HG03095 (cell line): ENCODE measurements around the gene GRID1.

ENCODE experiments used
- ATAC-seq: cut with Tn5 transposase; IDR thresholded peaks from one replicate; pipeline ENCODE4 v1.9.1; 2021; ENCODE audit warnings: moderate library complexity; ENCODE audit not compliant: unreplicated experiment

Gene GRID1

GRCh38 chr10:86025509-86025908 is 341.1 kb downstream of the GRID1 start:
- ATAC-seq: no peak

GRCh38 chr10:86024281-86025041 is 342.1 kb downstream of the GRID1 start:
- no peak for ATAC-seq

- no peak for ATAC-seq
Measured at GRCh38 chr10:86023931-86024280, 342.7 kb downstream of the GRID1 start.

GRCh38 chr10:86023336-86023735 is 343.3 kb downstream of the GRID1 start:
- ATAC-seq: no peak

GRCh38 chr10:86022906-86023305 is 343.7 kb downstream of the GRID1 start:
- no peak for ATAC-seq

GRCh38 chr10:86020134-86020533 is 346.5 kb downstream of the GRID1 start:
- no peak for ATAC-seq

GRCh38 chr10:86019141-86019540 is 347.5 kb downstream of the GRID1 start:
- no peak for ATAC-seq

- no peak for ATAC-seq
Measured at GRCh38 chr10:86018735-86019058, 347.9 kb downstream of the GRID1 start.

GRCh38 chr10:86017841-86018734 is 348.5 kb downstream of the GRID1 start:
- no peak for ATAC-seq

- ATAC-seq: no peak
Measured at GRCh38 chr10:86013568-86013967, 353.0 kb downstream of the GRID1 start.

- ATAC-seq: no peak
Measured at GRCh38 chr10:86007171-86007570, 359.4 kb downstream of the GRID1 start.

- ATAC-seq: no peak
Measured at GRCh38 chr10:86004337-86004736, 362.3 kb downstream of the GRID1 start.

GRCh38 chr10:86003201-86003621 is 363.4 kb downstream of the GRID1 start:
- no peak for ATAC-seq

- no peak for ATAC-seq
Measured at GRCh38 chr10:86001521-86001920, 365.1 kb downstream of the GRID1 start.

GRCh38 chr10:85997544-85997943 is 369.1 kb downstream of the GRID1 start:
- ATAC-seq: no peak

GRCh38 chr10:85995791-85996190 is 370.8 kb downstream of the GRID1 start:
- no peak for ATAC-seq

- no peak for ATAC-seq
Measured at GRCh38 chr10:85993840-85994507, 372.6 kb downstream of the GRID1 start.

GRCh38 chr10:85993140-85993539 is 373.5 kb downstream of the GRID1 start:
- no peak for ATAC-seq

GRCh38 chr10:85992324-85992723 is 374.3 kb downstream of the GRID1 start:
- ATAC-seq: no peak

- ATAC-seq: no peak
Measured at GRCh38 chr10:85986777-85987176, 379.8 kb downstream of the GRID1 start.

GRCh38 chr10:85983051-85983450 is 383.5 kb downstream of the GRID1 start:
- no peak for ATAC-seq

- ATAC-seq: no peak
Measured at GRCh38 chr10:85979598-85979997, 387.0 kb downstream of the GRID1 start.
